GM18508 (cell line): Measurements from ENCODE around the gene RTL10.
A peak's percentile ranks its signal among the peaks of the same experiment; 100 is the strongest.

Experiments used
- ATAC-seq: cut with Tn5 transposase; IDR thresholded peaks from one replicate; pipeline ENCODE4 v1.9.1; 2021; ENCODE audit warnings: moderate number of reproducible peaks; ENCODE audit not compliant: insufficient read depth, unreplicated experiment

Gene RTL10

GRCh38 chr22:19854778-19855503, at the start of gene RTL10, which contains the start of gene GNB1L:
RTL10 (minus strand) TSS chr22:19854874; CDS start chr22:19852261, 2,613 bp downstream.
GNB1L (minus strand) TSS chr22:19854874; CDS start chr22:19821355, 33,519 bp downstream.
- ATAC-seq: peak; percentile 57

GRCh38 chr22:19904174-19904856, 49.6 kb upstream of the RTL10 start:
- ATAC-seq: no peak

GRCh38 chr22:19903513-19903912, 48.8 kb upstream of the RTL10 start:
- no peak for ATAC-seq

- no peak for ATAC-seq
Measured at GRCh38 chr22:19903031-19903430, 48.4 kb upstream of the RTL10 start.

- no peak for ATAC-seq
Measured at GRCh38 chr22:19902245-19902715, 47.6 kb upstream of the RTL10 start.

GRCh38 chr22:19901577-19902244, 47.0 kb upstream of the RTL10 start:
- no peak for ATAC-seq

GRCh38 chr22:19900707-19901436, 46.2 kb upstream of the RTL10 start:
- no peak for ATAC-seq

- no peak for ATAC-seq
Measured at GRCh38 chr22:19898831-19899567, 44.3 kb upstream of the RTL10 start.

- ATAC-seq: no peak
Measured at GRCh38 chr22:19898145-19898544, 43.5 kb upstream of the RTL10 start.

GRCh38 chr22:19897726-19898125, 43.1 kb upstream of the RTL10 start:
- ATAC-seq: no peak

GRCh38 chr22:19896665-19897355, 42.1 kb upstream of the RTL10 start:
- no peak for ATAC-seq

- no peak for ATAC-seq
Measured at GRCh38 chr22:19895160-19895849, 40.6 kb upstream of the RTL10 start.

GRCh38 chr22:19893363-19893762, 38.7 kb upstream of the RTL10 start:
- ATAC-seq: no peak

- ATAC-seq: no peak
Measured at GRCh38 chr22:19892925-19893324, 38.3 kb upstream of the RTL10 start.

- no peak for ATAC-seq
Measured at GRCh38 chr22:19892257-19892879, 37.7 kb upstream of the RTL10 start.

- no peak for ATAC-seq
Measured at GRCh38 chr22:19891317-19892256, 36.9 kb upstream of the RTL10 start.
